ENCODE measurements around the gene MFNG.

- TF ChIP-seq, protein P1, sequence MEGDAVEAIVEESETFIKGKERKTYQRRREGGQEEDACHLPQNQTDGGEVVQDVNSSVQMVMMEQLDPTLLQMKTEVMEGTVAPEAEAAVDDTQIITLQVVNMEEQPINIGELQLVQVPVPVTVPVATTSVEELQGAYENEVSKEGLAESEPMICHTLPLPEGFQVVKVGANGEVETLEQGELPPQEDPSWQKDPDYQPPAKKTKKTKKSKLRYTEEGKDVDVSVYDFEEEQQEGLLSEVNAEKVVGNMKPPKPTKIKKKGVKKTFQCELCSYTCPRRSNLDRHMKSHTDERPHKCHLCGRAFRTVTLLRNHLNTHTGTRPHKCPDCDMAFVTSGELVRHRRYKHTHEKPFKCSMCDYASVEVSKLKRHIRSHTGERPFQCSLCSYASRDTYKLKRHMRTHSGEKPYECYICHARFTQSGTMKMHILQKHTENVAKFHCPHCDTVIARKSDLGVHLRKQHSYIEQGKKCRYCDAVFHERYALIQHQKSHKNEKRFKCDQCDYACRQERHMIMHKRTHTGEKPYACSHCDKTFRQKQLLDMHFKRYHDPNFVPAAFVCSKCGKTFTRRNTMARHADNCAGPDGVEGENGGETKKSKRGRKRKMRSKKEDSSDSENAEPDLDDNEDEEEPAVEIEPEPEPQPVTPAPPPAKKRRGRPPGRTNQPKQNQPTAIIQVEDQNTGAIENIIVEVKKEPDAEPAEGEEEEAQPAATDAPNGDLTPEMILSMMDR (IDR thresholded peaks at IDR 0.05), result no peak
- no peak for TF ChIP-seq EZH2 (IDR thresholded peaks at IDR 0.05)
- TF ChIP-seq EZH2phosphoT487 (IDR thresholded peaks at IDR 0.05), result no peak
These were observed 35.0 kb downstream of the MFNG start for GRCh38 chr22:37451218-37451617.

Data from neural progenitor cell (in vitro differentiated cells).